Stimulated activated CD4-positive, alpha-beta T cell treated with anti-CD3 and anti-CD28 coated beads, Interleukin-1b, Interleukin-23, amount 100 ng/mL, for 4 hours (primary cell): ENCODE data around the gene GTPBP6.
"Not testable (repeated sequence)": the region's sequence is repeated elsewhere in the genome, so short reads cannot be mapped to it uniquely, and the experiment has no call there.

ENCODE experiments used
- DNase-seq, 2 donors: peaks; one replicate each; pipeline ENCODE4 v3.0.0-alpha.2; 2020; ENCODE audit warnings: low read depth in 2 of 2

Gene GTPBP6

GRCh38 chrX:335758-336155 is 17.2 kb upstream of the GTPBP6 start:
- no peak for DNase-seq

GRCh38 chrX:334971-335757 is 16.6 kb upstream of the GTPBP6 start:
- DNase-seq, result no peak

- no peak for DNase-seq
These were observed 15.8 kb upstream of the GTPBP6 start for GRCh38 chrX:334331-334891.

- DNase-seq, result no peak
These were observed 15.2 kb upstream of the GTPBP6 start for GRCh38 chrX:333611-334311.

GRCh38 chrX:332916-333610 is 14.5 kb upstream of the GTPBP6 start:
- DNase-seq, result no peak

GRCh38 chrX:332496-332860 is 13.9 kb upstream of the GTPBP6 start:
- DNase-seq, result no peak

- DNase-seq, result no peak
These were observed 13.4 kb upstream of the GTPBP6 start for GRCh38 chrX:331825-332495.

GRCh38 chrX:331151-331824 is 12.7 kb upstream of the GTPBP6 start:
- no peak for DNase-seq

- no peak for DNase-seq
These were observed 12.1 kb upstream of the GTPBP6 start for GRCh38 chrX:330726-331150.

- DNase-seq, result not testable (repeated sequence)
These were observed 11.6 kb upstream of the GTPBP6 start for GRCh38 chrX:330141-330725.

- DNase-seq, result no peak
These were observed 10.8 kb upstream of the GTPBP6 start for GRCh38 chrX:329291-329910.

- DNase-seq, result no peak
These were observed 9.1 kb upstream of the GTPBP6 start for GRCh38 chrX:327660-328126.

GRCh38 chrX:324664-325063 is 6.1 kb upstream of the GTPBP6 start:
- not testable (repeated sequence) for DNase-seq

GRCh38 chrX:323721-324628 is 5.4 kb upstream of the GTPBP6 start:
- no peak for DNase-seq

- DNase-seq, result no peak
These were observed 1.7 kb upstream of the GTPBP6 start for GRCh38 chrX:320126-320783.

- no peak for DNase-seq
These were observed 1.1 kb upstream of the GTPBP6 start for GRCh38 chrX:319579-320125.

GRCh38 chrX:318068-318738 is 393 bp downstream of the GTPBP6 start:
- DNase-seq, result peak; percentile 96
